Activated naive CD8-positive, alpha-beta T cell treated with anti-CD3 and anti-CD28 coated beads, Interleukin-2, amount 10 ng/mL, durations not matched to agents 7 days and 5 days (primary cell): ENCODE measurements around the gene DCC. TPM values are rescaled to one million over a fixed set of nuclear protein-coding genes. Genes with fewer than 3 reads are reported as not detected.

ENCODE experiments used
- ATAC-seq: fragments of 150-1000 bp; cut with Tn5 transposase; one replicate; pipeline ENCODE4 v1.10.0; 2021; ENCODE audit warnings: low read depth, moderate library complexity
- POLR2A ChIA-PET: fragments of 350-600 bp; sonication (Branson Sonifier 250); formaldehyde crosslinking; loops from one replicate; lab custom pipeline; 2021; ENCODE audit warnings: antibody characterized with exemption; lab: Charles Lee
- DNase-seq: peaks from one replicate; pipeline ENCODE4 v3.0.0; 2021
- H3K27ac Mint-ChIP-seq: one replicate; pipeline ENCODE4 v1.8.0; 2022; ENCODE audit warnings: mild to moderate bottlenecking, mixed read lengths
- H3K27me3 Mint-ChIP-seq: one replicate; pipeline ENCODE4 v1.8.0; 2022; ENCODE audit warnings: mild to moderate bottlenecking, moderate library complexity, mixed read lengths
- H3K36me3 Mint-ChIP-seq: one replicate; pipeline ENCODE4 v1.8.0; 2021; ENCODE audit warnings: mild to moderate bottlenecking, mixed read lengths
- H3K4me1 Mint-ChIP-seq: one replicate; pipeline ENCODE4 v1.8.0; 2021; ENCODE audit warnings: mixed read lengths
- H3K4me3 Mint-ChIP-seq: one replicate; pipeline ENCODE4 v1.8.0; 2022; ENCODE audit warnings: mild to moderate bottlenecking, moderate library complexity, mixed read lengths
- H3K9me3 Mint-ChIP-seq: one replicate; pipeline ENCODE4 v1.8.0; 2021; ENCODE audit warnings: mixed read lengths
- total RNA-seq, 2 experiments: library from RNA; stranded (reverse); gene quantifications; one replicate each; pipeline ENCODE4 v1.2.3, GENCODE V29; 2021

Gene DCC
- total RNA-seq, 2 experiments from 2014 or later, result not detected

GRCh38 chr18:52370841-52371240 lies 30.8 kb downstream of the DCC start:
- Mint-ChIP-seq H3K9me3 (peaks cover 2% of the 10 kb centered on the region), H3K4me3 (no peak overlapping the region), H3K36me3 (no peaks in the 10 kb centered on the region), H3K27me3 (no peaks in the 10 kb centered on the region), H3K27ac (no peak overlapping the region), H3K4me1 (no peaks in the 10 kb centered on the region)
- POLR2A ChIA-PET, result no interaction called here
- no peak for DNase-seq
- no peak for ATAC-seq

- Mint-ChIP-seq H3K4me1 (no peaks in the 10 kb centered on the region), H3K27me3 (no peaks in the 10 kb centered on the region), H3K9me3 (peaks cover 3% of the 10 kb centered on the region), H3K4me3 (no peak overlapping the region), H3K27ac (no peak overlapping the region), H3K36me3 (no peaks in the 10 kb centered on the region)
- no peak for DNase-seq
- POLR2A ChIA-PET, result no interaction called here
- no peak for ATAC-seq
Observed at GRCh38 chr18:52376104-52376503, 36.1 kb downstream of the DCC start.

GRCh38 chr18:52377094-52377493 lies 37.1 kb downstream of the DCC start:
- H3K4me3 Mint-ChIP-seq, result no peak overlapping the region
- POLR2A ChIA-PET, result no interaction called here
- H3K27ac Mint-ChIP-seq, result no peak overlapping the region
- H3K27me3 Mint-ChIP-seq, result no peaks in the 10 kb centered on the region
- no peaks in the 10 kb centered on the region for H3K36me3 Mint-ChIP-seq
- ATAC-seq (no peak), DNase-seq (no peak)
- H3K9me3 Mint-ChIP-seq, result peaks cover 3% of the 10 kb centered on the region
- no peaks in the 10 kb centered on the region for H3K4me1 Mint-ChIP-seq

GRCh38 chr18:52386306-52386705 lies 46.3 kb downstream of the DCC start:
- no peak overlapping the region for H3K4me3 Mint-ChIP-seq
- DNase-seq (no peak), ATAC-seq (no peak)
- no peaks in the 10 kb centered on the region for H3K4me1 Mint-ChIP-seq
- H3K9me3 Mint-ChIP-seq, result no peaks in the 10 kb centered on the region
- H3K36me3 Mint-ChIP-seq, result no peaks in the 10 kb centered on the region
- H3K27ac Mint-ChIP-seq, result no peak overlapping the region
- POLR2A ChIA-PET, result no interaction called here
- H3K27me3 Mint-ChIP-seq, result no peaks in the 10 kb centered on the region

- Mint-ChIP-seq H3K4me1 (no peaks in the 10 kb centered on the region), H3K4me3 (no peak overlapping the region), H3K27me3 (no peaks in the 10 kb centered on the region), H3K27ac (no peak overlapping the region), H3K9me3 (no peaks in the 10 kb centered on the region), H3K36me3 (no peaks in the 10 kb centered on the region)
- DNase-seq, result no peak
- no peak for ATAC-seq
- POLR2A ChIA-PET, result no interaction called here
Observed at GRCh38 chr18:52387175-52387574, 47.2 kb downstream of the DCC start.

- no peaks in the 10 kb centered on the region for H3K4me1 Mint-ChIP-seq
- no peaks in the 10 kb centered on the region for H3K9me3 Mint-ChIP-seq
- DNase-seq, result no peak
- no peak overlapping the region for H3K27ac Mint-ChIP-seq
- no peaks in the 10 kb centered on the region for H3K27me3 Mint-ChIP-seq
- no peak for ATAC-seq
- H3K36me3 Mint-ChIP-seq, result no peaks in the 10 kb centered on the region
- no peak overlapping the region for H3K4me3 Mint-ChIP-seq
- POLR2A ChIA-PET, result no interaction called here
Observed at GRCh38 chr18:52391810-52392559, 52.0 kb downstream of the DCC start.

- no peak overlapping the region for H3K4me3 Mint-ChIP-seq
- DNase-seq (no peak), ATAC-seq (no peak)
- no peaks in the 10 kb centered on the region for H3K36me3 Mint-ChIP-seq
- POLR2A ChIA-PET, result no interaction called here
- H3K27ac Mint-ChIP-seq, result no peak overlapping the region
- H3K4me1 Mint-ChIP-seq, result no peaks in the 10 kb centered on the region
- no peaks in the 10 kb centered on the region for H3K9me3 Mint-ChIP-seq
- no peaks in the 10 kb centered on the region for H3K27me3 Mint-ChIP-seq
Observed at GRCh38 chr18:52394602-52395001, 54.6 kb downstream of the DCC start.

GRCh38 chr18:52395146-52395852 lies 55.3 kb downstream of the DCC start:
- POLR2A ChIA-PET, result no interaction called here
- H3K27me3 Mint-ChIP-seq, result no peaks in the 10 kb centered on the region
- no peaks in the 10 kb centered on the region for H3K4me1 Mint-ChIP-seq
- no peak overlapping the region for H3K4me3 Mint-ChIP-seq
- H3K36me3 Mint-ChIP-seq, result no peaks in the 10 kb centered on the region
- no peaks in the 10 kb centered on the region for H3K9me3 Mint-ChIP-seq
- no peak for DNase-seq
- H3K27ac Mint-ChIP-seq, result no peak overlapping the region
- ATAC-seq, result no peak

- no peaks in the 10 kb centered on the region for H3K36me3 Mint-ChIP-seq
- DNase-seq, result no peak
Observed at GRCh38 chr18:52401236-52401635, 61.2 kb downstream of the DCC start.

GRCh38 chr18:52402814-52403213 lies 62.8 kb downstream of the DCC start:
- POLR2A ChIA-PET, result no interaction called here
- Mint-ChIP-seq H3K9me3 (peaks cover 3% of the 10 kb centered on the region), H3K4me1 (no peaks in the 10 kb centered on the region), H3K4me3 (no peak overlapping the region), H3K36me3 (no peaks in the 10 kb centered on the region), H3K27me3 (no peaks in the 10 kb centered on the region), H3K27ac (no peak overlapping the region)
- no peak for ATAC-seq
- DNase-seq, result no peak

More at GRCh38 chr18:52401236-52401635, 61.2 kb downstream of the DCC start:
- no peak for ATAC-seq
- POLR2A ChIA-PET, result no interaction called here
- peaks cover 1% of the 10 kb centered on the region for H3K9me3 Mint-ChIP-seq
- H3K27me3 Mint-ChIP-seq, result no peaks in the 10 kb centered on the region
- no peak overlapping the region for H3K27ac Mint-ChIP-seq
- no peaks in the 10 kb centered on the region for H3K4me1 Mint-ChIP-seq
- no peak overlapping the region for H3K4me3 Mint-ChIP-seq

- ATAC-seq (no peak), DNase-seq (no peak)
- Mint-ChIP-seq H3K9me3 (peaks cover 3% of the 10 kb centered on the region), H3K4me3 (no peak overlapping the region), H3K4me1 (no peaks in the 10 kb centered on the region), H3K27me3 (no peaks in the 10 kb centered on the region), H3K27ac (no peak overlapping the region), H3K36me3 (no peaks in the 10 kb centered on the region)
- POLR2A ChIA-PET, result no interaction called here
Observed at GRCh38 chr18:52403291-52404021, 63.5 kb downstream of the DCC start.

- Mint-ChIP-seq H3K4me3 (no peak overlapping the region), H3K4me1 (no peaks in the 10 kb centered on the region), H3K27ac (no peak overlapping the region), H3K27me3 (no peaks in the 10 kb centered on the region), H3K9me3 (peaks cover 2% of the 10 kb centered on the region), H3K36me3 (no peaks in the 10 kb centered on the region)
- POLR2A ChIA-PET, result no interaction called here
- no peak for ATAC-seq
- no peak for DNase-seq
Observed at GRCh38 chr18:52408800-52409302, 68.9 kb downstream of the DCC start.

- Mint-ChIP-seq H3K4me1 (no peaks in the 10 kb centered on the region), H3K9me3 (peaks cover 1% of the 10 kb centered on the region), H3K27me3 (no peaks in the 10 kb centered on the region), H3K4me3 (no peak overlapping the region), H3K36me3 (no peaks in the 10 kb centered on the region), H3K27ac (no peak overlapping the region)
- POLR2A ChIA-PET, result no interaction called here
- no peak for ATAC-seq
- no peak for DNase-seq
Observed at GRCh38 chr18:52409727-52410126, 69.7 kb downstream of the DCC start.
